DMS53 treated with DMSO at 0.1 percent for 48 hours (cell line): ENCODE data around the gene PRR18.

Source experiments
- DNase-seq: peaks from one replicate; lab custom pipeline; 2025; ENCODE audit not compliant: unreplicated experiment; lab: John Stamatoyannopoulos, UW

The PRR18 gene

DNA sequence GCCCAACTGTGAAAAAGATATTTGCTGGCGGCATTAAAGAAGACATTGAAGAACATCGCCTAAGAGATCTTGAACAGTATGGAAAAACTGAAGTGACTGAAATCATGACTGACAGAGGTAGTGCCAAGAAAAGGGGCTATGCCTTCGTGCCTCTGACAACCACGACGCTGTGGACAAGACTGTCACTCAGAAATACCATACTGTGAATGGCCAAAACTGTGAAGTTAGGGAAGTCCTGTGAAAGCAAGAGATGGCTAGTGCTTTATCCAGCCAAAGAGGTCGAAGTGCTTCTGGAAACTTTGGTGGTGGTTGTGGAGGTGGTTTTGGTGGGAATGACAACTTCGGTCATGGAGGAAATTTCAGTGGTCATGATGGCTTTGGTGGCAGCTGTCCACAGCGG, 26.7 kb upstream of the PRR18 start:
- no peak for DNase-seq

DNA sequence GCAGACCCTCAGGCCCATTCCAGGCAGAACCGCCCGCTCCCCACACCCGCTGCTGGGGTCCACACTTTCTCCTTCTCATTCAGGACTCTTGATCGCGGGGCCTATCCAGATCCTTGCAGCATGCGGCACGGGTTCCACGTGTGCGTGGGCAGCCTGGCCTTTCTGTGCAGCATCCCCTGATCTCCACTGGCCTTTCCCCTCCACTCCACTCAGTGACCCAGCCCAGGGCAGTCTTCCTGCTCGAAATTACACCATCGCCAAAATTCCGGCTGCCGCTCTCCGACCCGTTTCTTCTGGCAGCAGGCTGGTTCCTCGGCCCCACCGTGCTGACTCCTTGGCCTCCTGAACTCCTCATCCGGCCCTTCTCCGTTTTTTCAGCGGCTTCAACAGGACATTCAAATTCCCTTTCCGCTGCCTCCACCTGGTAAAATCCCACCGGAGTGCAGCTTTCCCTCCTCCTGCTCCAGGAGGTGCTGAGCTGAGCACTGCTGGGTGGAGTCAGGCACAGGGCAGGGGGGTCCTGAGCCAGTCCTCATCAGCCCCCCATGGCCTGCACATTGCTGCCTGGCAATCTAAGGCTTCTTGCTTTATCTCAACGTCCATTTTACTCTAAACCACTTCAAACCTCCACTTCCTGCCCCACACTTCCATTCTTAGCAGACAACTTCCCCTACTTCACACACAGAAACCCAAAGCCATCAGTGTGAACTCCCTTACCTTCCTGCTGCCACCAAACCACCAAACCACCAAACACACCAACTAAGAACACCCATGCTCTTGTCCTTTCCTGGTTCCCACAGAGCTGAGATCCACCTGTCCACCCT, 25.2 kb upstream of the PRR18 start:
- no peak for DNase-seq

DNA sequence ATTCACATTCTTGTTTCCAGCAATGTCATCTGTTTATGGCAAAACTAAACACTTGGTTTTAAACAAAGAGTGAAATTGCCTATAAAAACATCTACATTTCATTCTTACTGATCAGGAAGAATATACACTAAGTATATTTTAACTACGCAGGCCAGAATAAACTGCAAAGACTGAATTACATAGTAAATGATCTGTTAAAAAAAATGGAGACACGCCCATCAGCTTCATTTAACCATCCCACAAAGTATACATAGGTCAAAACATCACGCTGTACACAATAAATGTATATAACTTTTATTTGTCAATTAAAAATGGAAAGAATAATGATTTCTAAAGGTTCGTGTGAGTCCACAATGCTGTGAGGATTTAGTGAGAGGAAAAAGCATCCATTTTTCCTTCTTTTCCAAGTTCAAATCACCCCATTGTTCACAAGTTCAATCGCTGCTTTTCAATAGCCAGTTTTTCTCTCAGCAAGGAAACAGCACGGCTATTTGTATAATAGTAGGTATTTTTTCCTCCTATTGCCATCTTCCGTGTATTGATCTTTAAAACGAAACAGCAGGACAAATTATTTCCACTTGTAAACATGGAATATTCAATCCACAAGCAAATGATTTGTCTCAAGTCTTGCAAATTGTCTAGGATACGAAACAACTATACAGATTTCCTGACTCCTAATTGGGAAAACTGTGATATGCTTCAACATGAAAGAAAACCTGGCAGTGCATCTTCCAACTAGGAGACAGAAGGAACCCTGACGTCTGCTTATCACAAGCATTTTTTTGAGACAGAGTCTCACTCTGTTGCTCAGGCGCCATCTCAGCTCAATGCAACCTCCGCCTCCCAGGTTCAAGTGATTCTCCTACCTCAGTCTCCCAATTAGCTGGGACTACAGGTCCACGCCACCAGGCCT, 23.6 kb upstream of the PRR18 start:
- no peak for DNase-seq

DNA sequence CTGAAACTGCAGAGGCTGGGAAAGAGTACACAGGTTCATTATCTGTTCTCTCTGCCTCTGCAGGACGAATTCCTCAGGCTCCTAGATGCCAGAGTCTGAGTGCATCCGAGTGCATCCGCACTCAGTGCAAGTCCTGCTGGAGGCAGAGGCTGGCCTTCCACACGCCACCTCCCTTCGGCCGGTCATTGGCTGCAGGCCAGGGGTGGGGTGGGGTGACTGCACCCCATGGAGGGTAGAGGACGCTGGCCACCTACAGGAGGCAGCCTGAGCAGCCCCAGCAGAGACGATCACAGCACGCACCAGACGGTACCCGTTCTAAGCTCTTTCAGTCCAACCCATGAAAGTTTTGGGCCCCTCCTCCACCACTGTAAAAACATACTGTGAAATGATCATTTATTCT, 22.4 kb upstream of the PRR18 start:
- no peak for DNase-seq

DNA sequence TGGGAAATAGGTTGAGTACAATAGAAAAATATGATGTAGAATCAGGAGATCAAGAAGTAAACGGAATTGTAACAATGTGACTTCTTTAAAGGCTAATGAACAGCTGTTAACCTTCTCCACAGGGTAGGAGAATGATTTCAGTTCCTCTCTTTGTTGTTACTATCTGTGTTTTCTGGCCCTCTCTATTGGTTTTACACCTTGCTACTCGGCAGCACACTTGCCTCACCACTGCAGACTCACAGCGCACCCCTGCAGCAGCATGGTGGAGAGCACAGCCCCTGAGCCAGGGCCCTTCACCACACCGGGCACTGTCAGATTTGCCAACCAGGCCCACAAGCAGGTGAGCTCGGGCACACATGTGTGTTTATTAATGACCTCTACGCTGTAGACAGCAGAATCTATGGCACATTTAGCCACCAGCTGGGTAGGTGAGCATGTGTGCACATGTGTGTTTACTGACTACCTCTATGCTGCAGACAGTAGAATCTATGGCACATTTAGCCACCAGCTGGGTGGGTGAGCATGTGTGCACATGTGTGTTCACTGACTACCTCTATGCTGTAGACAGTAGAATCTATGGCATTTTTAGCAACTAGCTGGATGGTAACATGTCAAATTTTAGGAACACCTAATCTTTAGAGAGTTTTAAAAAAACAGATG, 17.3 kb upstream of the PRR18 start:
- DNase-seq = no peak

DNA sequence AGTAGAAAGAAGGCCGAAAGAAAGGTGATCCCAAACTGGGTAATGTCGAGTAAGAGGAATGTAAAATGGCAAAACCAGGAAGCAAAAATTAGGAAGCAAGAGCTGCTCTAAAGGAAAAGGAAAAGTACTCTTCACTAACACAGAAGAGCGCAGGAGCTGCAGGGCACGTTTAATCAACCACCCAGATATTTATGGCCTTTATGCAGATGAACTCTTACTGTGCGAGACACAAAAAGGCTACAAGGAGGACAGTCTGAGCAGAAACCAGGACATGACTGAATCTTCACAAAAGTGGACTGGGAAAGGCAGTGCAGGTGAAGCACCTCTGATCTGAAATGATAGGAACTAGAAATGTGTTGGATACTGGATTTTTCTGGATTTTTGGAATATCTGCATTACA, 15.2 kb upstream of the PRR18 start:
- DNase-seq = no peak

DNA sequence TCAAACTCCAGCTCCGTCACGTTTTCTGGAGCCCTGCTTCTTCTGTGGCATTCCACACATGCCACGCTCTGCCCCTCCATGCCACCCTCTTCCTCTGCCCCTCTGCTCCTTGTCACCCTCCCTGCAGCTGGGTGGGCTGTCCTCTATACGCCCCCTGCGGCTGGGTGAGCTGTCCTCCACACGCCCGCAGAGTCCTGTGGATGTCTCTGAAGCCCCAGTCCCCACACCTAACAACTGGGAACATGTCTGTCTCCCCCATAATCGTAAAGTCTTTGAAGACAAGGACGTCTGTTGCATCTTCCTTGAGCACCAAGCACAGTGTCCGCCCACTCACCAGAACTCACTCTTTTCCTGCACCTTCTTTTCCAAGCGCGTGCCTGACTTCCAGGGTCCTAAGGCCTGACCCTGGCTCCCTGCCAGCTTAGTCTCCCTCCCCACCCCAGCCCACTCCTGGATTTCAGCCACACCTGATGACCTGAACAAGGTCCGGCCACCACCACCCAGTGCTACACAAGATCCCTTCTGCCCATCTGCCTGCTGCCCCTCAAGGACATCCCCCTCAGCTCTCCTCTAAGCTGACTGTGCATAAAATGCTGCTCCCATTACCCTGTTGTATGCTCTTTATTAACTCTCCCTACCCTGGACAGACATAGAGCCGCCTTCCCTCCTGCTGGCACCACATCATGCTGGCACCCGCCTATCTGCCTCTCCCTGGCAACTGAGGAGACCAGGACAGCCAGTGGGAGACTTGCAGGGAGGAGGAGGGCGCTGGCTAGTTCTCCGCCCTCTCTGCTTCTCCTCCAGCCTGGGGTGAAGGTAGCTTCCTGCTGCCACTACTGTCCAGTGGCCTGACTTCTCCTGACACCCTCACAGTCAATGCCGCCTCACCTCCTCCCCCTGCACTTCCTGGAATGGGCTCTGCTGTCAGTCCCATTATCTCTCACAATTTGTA, 10.7 kb upstream of the PRR18 start:
- DNase-seq = peak; percentile 30

DNA sequence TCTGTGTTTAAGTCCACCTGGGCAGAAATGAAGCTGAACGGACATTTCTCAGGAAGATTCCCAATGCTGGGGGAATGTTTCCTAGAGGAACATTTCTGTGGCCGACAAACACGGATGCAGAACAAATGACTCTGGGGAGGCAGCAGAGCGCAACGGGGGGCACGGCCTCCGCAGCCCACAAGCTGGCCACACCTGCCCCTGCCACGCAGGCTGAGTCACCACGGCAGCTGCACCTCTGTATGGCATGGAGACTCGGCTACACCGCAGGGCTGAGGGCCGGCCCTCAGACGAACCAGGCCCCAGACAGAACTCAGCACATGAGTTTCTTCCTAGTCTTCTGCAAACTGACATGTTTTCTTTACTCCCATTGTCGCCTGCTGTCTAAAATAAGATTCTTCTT, 10.0 kb upstream of the PRR18 start:
- peak; percentile 49 for DNase-seq

DNA sequence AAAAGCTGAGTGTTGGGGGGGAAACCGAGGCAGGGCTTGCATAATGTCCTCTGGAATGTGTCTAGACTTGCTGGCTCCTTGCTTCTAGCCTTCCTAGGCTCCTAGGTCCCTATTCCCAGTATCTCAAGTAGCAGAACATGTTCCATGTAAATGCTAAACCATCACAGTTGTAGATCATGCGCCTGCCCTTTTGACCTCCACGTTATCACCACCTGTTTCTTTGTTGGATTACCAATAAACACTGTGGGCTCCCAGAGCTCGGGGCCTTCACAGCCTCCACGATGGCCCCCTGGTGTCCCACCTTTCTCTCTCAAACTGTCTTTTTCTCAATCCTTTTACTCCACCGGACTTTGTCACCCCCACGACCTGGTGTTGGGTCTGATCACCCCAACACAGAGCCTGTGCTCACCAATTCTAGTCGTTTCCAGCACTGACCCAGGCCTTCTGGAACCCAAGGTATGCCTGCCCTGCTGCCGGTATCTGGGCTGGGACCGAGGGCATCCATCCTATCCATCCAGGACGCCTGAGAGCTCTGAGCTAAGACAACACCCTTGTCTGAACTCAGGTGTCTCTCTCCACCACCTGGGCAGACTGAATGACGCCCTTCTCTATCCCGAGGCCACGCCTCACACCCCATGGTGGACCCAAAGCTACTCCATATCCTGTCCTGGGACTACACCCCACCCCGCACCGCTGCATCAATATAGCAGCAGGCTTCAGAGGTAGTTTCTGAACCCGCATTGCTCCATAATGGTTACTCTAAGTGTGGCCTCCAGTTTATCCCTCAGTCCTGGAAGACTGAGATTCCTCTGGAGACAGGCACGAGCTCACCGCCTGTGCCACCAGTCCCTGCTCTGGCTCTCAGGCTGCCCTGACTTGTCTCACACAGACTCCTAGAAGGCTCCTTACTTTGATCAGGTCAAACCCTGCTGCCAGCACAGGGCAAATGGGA, 9.3 kb upstream of the PRR18 start:
- no peak for DNase-seq

DNA sequence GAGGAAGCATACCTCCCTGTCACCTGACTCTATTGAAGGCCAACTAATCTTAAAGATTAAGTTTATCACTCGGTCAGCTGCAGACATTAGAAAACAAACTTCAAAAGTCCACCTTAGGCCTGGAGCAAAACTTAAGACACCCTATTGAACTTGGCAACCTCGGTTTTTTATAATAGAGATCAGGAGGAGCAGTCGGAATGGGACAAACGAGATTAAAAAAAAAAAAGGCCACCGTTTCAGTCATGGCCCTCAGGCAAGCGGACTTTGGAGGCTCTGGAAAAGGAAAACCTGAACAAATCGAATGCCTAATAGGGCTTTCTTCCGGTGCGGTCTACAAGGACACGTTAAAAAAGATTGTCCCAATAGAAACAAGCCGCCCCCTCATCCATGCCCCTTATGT, 7.2 kb upstream of the PRR18 start:
- DNase-seq = no peak

DNA sequence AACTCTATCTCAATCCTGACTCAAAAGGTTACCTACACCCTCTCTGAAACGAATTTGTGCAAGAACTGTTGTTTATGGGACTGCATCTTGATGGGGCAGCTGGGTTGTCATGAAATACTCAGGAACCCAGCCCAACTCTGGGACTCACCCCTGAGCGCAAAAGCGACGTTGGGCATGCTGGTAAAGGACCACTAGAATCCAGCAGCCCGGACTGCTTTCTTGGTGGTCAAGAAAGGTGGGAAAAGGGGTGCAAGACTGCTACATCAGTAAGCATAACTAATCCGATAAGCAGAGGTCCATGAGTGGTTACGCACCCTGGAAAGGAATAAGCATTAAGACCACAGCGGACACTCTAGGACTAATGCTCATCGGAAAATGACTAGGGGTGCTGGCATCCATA, 6.3 kb upstream of the PRR18 start:
- DNase-seq = no peak

DNA sequence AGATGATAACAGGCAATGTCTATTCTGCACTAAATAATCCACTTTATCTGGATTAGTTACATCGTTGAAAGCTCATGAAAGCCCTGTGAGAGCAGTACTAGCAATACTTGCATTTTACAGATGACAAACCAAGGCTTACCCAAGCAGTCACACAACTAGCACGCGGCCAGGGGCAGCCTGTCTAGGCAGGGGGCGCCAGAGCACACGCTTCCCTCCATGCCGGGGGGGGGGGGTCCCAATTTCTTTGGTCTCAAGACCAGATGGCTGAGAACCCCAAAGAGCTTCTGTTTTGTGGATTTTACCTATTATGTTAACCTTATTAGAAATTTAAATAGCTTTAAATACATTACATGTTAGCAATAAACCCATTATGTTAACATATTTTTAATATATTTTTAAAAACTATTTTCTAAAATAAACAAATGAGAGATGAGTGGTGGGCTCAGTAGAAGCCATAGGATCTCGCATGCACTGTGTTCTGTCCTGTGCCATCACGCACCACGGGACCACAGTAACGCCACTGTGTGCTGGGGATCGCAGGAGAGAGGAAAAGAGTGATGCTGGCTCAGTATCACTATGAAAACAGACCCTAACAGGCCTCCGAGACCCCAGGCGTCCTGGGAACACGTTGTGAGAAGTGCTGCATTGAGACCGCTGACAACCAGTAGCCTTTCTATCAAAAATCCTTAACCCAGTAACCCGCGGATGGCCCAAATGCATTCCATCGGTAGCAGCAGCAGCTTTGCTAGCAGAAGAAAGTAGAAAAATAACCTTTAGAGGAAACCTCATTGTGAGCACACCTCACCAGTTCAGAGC, 5.3 kb upstream of the PRR18 start:
- DNase-seq = peak; percentile 18

DNA sequence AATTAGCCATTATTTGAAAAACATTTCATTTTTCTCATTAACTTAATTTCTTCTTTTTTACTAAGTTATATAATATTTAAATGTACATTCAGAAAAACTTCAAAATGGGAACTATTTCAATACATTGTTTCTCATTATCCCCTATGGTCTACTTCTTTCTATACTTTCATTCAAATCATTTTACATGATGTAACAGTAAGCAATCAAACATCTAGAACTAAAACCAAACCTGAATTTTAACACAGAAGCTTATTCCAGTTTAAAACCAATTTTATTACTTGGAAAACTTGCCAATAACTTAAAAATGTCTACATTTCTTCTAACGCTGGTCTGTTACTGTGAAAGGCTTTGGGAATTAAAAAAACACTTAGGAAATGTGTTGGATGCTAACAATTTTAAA, 4.6 kb upstream of the PRR18 start:
- no peak for DNase-seq

DNA sequence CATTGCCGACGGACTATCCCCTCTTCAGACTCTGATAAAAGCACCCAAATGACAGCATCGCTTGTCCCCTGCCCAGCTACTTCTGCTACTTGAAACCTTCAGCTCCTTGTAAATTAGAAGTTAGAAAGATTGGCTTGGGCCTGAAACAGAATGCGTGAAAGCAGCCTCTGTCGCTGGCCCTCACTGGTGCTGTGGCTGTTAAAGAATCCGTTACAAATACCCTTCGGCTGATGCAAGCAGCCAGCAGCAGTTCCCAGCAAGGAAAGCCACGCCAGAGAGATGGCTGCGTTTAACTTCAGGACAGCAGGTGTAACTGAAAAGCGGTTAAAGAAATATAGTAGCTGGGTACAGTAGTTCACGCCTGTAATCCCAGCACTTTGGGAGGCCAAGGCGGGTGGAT, 2.4 kb upstream of the PRR18 start:
- no peak for DNase-seq

DNA sequence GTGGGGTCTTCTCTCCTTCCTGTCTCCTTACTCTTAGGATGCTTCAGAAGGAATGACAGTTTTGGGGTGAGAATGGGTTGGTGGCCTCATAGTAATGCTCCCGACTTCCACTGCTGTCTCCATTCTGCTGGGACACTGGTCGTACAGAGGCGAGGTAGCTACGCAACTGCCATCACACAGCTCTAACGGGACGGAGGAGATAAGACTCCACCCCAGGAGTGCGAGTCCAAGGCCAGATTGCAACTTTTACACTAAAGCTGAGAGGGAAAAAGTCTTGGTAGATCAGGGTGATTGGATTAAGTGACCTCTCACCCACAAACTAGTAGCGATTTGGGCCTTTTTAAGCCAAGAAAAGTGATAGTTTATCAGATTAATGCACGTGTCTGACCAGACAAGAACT, 1.8 kb upstream of the PRR18 start:
- DNase-seq = no peak

DNA sequence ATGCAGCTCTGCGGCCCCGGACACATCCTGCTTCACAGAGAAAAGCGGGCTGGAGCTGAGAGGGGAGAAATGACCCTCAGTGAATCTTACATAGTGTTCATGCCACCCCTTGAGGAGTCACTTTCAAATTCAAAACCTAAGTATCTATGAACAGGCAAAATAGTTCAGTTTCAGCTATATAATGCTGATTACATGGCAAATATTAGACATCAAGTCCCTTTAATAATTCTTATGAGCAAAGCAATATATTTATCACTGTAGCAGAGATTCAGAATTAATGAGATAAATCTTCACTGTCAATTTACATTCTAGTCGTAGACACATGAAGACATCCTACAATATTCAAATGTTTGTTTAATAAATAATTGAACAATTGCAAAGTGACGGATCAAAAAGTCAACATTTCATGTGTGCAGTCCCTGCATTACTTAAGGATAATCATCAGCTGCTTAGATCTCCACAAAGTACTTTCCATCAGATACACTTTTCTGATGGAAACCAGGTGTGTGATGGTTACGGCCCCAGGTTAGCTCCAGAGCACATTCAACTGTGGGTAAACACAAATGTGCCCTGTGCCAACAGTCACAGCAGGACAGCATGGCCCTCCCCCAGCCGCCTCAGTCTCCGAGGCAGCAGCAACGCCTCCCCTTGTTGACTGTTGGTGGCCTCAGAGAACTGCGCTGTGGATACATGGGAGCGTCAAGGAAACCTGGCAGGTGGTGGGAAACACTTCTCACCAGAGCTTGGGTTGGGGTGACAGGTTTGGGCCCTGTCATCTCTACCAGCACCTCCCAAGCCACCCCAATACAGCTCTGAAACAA, 787 bp upstream of the PRR18 start:
- peak; percentile 65 for DNase-seq

DNA sequence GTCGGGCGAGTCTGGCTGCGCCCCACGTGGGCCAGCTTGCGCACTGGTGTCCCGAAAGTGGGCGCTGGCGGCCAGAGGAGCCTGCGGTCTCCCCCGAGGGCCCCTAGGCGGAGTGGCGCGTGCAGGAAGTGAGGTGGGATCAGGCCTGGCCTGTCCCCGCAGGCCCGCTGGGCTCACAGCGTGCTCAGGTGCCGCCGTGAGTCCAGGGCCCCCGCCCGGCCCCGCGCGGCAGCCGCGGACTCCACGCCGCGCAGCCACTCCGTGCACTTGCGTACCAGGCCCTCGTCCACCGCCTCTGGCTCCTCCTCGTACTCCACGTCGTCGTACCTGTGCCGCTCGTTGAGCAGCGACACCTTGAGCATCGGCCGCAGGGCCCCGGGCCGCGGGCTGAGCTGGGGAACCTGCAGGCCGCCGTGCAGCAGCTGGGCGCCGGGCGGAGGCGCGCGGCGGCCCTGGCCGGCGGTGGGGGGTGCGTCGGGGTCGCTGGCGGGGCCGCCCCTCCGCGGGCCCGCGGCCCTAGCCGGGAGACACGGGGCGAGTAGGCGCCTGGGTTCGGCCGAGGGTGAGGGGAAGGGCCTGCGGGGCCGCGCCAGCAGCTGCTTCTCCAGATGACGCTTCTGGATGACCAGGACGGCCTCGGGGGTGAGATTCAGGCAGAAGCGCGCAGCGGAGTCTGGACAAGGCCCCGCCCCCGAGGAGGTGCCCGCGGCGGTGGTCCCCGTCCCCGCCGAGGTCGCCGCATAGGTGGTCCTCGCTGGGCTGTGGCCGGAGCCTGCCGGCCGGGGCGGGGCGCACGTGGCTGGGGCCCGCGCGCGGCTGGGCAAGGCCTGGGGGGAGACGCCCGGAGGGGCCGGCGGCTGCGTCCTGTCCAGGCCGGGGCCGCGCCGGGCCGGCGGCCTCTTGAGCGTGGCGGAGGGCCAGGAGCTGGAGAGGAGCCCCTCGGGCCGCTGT, 835 bp downstream of the PRR18 start:
- DNase-seq = peak; percentile 34
